ENCODE measurements around the gene DMGDH. TPM values are rescaled to one million over a fixed set of nuclear protein-coding genes. Genes with fewer than 3 reads are reported as not detected.

DMGDH gene
- total and polyA plus RNA-seq, 2 donors (not counting 1 experiment from before 2014, with no cell fraction given), result 0.47 to 0.63 TPM

- Histone ChIP-seq H4K20me1 (ENCODE audit: control insufficient read depth, insufficient read depth, low read length, poor library complexity, severe bottlenecking) (no peaks in the 10 kb centered on the region), H3K4me2 (replicated peaks; ENCODE audit: low read depth, low read length, poor library complexity, severe bottlenecking) (no peak overlapping the region), H3K27ac (ENCODE audit: low read length in 2 of 2) (no peak overlapping the region), H2AFZ (ENCODE audit: insufficient read depth, low read depth, low read length, poor library complexity, severe bottlenecking) (no peak overlapping the region), H3K79me2 (ENCODE audit: control insufficient read depth, insufficient read depth, low read length) (no peaks in the 10 kb centered on the region), H3K9me3 (ENCODE audit: control extremely low read depth in 1 of 3, control insufficient read depth in 2 of 3, insufficient read depth in 1 of 3, low read length in 2 of 3) (peaks cover 0 to 1% (median 0%) of the 10 kb centered on the region in 3 donors), H3K4me1 (ENCODE audit: control insufficient read depth in 2 of 2, insufficient read depth in 2 of 2, low read length in 2 of 2) (no peaks in the 10 kb centered on the region), H3K9ac (ENCODE audit: low read length) (no peak overlapping the region), H3K4me3 (ENCODE audit: control extremely low read depth in 1 of 5, extremely low read depth in 1 of 5, insufficient read depth in 1 of 5, low read depth in 2 of 5, low read length in 4 of 5) (no peak overlapping the region), H3K36me3 (replicated peaks in 1 of 2; ENCODE audit: control extremely low read depth in 1 of 2, control insufficient read depth in 1 of 2, extremely low read depth in 1 of 2, insufficient read depth in 2 of 2, low read length in 1 of 2) (no peaks in the 10 kb centered on the region), H3K27me3 (replicated peaks in 1 of 4; ENCODE audit: control extremely low read depth in 1 of 4, control insufficient read depth in 3 of 4, insufficient read depth in 4 of 4, low read length in 3 of 4) (no peaks in the 10 kb centered on the region)
- ATAC-seq (ENCODE audit: low read depth) (no peak), DNase-seq (no peak)
- POLR2A ChIA-PET, result no interaction called here
- Mint-ChIP-seq H3K4me3 (no peak overlapping the region), H3K9me3 (ENCODE audit: insufficient read depth) (no peaks in the 10 kb centered on the region), H3K27ac (no peak overlapping the region), H3K4me1 (no peaks in the 10 kb centered on the region), H3K27me3 (peaks cover 39% of the 10 kb centered on the region)
- intact Hi-C loops (cut with micrococcal nuclease), result no loop called here
- TF ChIP-seq, protein P1, sequence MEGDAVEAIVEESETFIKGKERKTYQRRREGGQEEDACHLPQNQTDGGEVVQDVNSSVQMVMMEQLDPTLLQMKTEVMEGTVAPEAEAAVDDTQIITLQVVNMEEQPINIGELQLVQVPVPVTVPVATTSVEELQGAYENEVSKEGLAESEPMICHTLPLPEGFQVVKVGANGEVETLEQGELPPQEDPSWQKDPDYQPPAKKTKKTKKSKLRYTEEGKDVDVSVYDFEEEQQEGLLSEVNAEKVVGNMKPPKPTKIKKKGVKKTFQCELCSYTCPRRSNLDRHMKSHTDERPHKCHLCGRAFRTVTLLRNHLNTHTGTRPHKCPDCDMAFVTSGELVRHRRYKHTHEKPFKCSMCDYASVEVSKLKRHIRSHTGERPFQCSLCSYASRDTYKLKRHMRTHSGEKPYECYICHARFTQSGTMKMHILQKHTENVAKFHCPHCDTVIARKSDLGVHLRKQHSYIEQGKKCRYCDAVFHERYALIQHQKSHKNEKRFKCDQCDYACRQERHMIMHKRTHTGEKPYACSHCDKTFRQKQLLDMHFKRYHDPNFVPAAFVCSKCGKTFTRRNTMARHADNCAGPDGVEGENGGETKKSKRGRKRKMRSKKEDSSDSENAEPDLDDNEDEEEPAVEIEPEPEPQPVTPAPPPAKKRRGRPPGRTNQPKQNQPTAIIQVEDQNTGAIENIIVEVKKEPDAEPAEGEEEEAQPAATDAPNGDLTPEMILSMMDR (IDR thresholded peaks at IDR 0.05), result no peak
- TF ChIP-seq EZH2 (IDR thresholded peaks at IDR 0.05; ENCODE audit: borderline replicate concordance, insufficient read depth, low read depth, low read length, poor library complexity, severe bottlenecking), result no peak
- CTCF ChIA-PET, result no interaction called here
These were observed 12.6 kb downstream of the DMGDH start for GRCh38 chr5:79056847-79057246.

DNA sequence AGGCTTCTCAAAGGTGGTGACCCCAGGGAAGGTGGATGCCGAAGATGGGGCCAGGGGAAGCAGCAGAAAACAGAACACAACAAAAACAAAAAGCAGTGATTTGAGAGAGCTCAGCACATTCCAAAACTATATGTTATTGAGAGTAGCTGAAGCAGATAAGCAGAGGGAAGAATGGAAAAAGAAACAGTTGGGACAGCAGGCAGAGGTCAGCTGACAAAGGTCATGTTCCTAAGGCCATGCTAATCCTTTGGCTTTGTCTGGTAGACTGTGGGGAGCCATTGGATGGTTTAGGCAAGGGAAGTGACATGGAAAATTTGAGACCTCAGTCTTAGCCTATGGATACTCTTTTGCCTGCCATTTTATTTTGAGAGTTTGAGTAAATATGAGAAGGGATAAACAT lies 14.5 kb downstream of the DMGDH start:
- no peak overlapping the region for H2AFZ ChIP-seq (ENCODE audit: insufficient read depth, low read depth, low read length, poor library complexity, severe bottlenecking)
- no peaks in the 10 kb centered on the region for H4K20me1 ChIP-seq (ENCODE audit: control insufficient read depth, insufficient read depth, low read length, poor library complexity, severe bottlenecking)
- ChIA-PET CTCF (no interaction called here), POLR2A (no interaction called here)
- H3K4me2 ChIP-seq (replicated peaks; ENCODE audit: low read depth, low read length, poor library complexity, severe bottlenecking), result no peak overlapping the region
- peaks cover 0 to 3% (median 0%) of the 10 kb centered on the region in 3 donors for H3K9me3 ChIP-seq (ENCODE audit: control extremely low read depth in 1 of 3, control insufficient read depth in 2 of 3, insufficient read depth in 1 of 3, low read length in 2 of 3)
- peaks cover 29% of the 10 kb centered on the region for H3K27me3 Mint-ChIP-seq
- no peak for ATAC-seq (ENCODE audit: low read depth)
- no peak overlapping the region for H3K9ac ChIP-seq (ENCODE audit: low read length)
- no CpG with 5 or more reads among the region's 1 CpG for WGBS (ENCODE audit: insufficient coverage)
- DNase-seq, result no peak
- no peak overlapping the region for H3K4me3 Mint-ChIP-seq
- no peak overlapping the region for H3K27ac ChIP-seq (ENCODE audit: low read length in 2 of 2)
- no peaks in the 10 kb centered on the region for H3K4me1 ChIP-seq (ENCODE audit: control insufficient read depth in 2 of 2, insufficient read depth in 2 of 2, low read length in 2 of 2)
- H3K27ac Mint-ChIP-seq, result no peak overlapping the region
- no peak overlapping the region for H3K4me3 ChIP-seq (ENCODE audit: control extremely low read depth in 1 of 5, extremely low read depth in 1 of 5, insufficient read depth in 1 of 5, low read depth in 2 of 5, low read length in 4 of 5)
- H3K4me1 Mint-ChIP-seq, result no peaks in the 10 kb centered on the region
- H3K9me3 Mint-ChIP-seq (ENCODE audit: insufficient read depth), result no peaks in the 10 kb centered on the region
- TF ChIP-seq, protein P1 (IDR thresholded peaks at IDR 0.05), result no peak
- no peak for TF ChIP-seq EZH2 (IDR thresholded peaks at IDR 0.05; ENCODE audit: borderline replicate concordance, insufficient read depth, low read depth, low read length, poor library complexity, severe bottlenecking)
- no peaks in the 10 kb centered on the region for H3K36me3 ChIP-seq (replicated peaks in 1 of 2; ENCODE audit: control extremely low read depth in 1 of 2, control insufficient read depth in 1 of 2, extremely low read depth in 1 of 2, insufficient read depth in 2 of 2, low read length in 1 of 2)
- H3K27me3 ChIP-seq (replicated peaks in 1 of 4; ENCODE audit: control extremely low read depth in 1 of 4, control insufficient read depth in 3 of 4, insufficient read depth in 4 of 4, low read length in 3 of 4), result no peaks in the 10 kb centered on the region
- intact Hi-C loops (cut with micrococcal nuclease), result no loop called here
- H3K79me2 ChIP-seq (ENCODE audit: control insufficient read depth, insufficient read depth, low read length), result no peaks in the 10 kb centered on the region
